NCI-H2227 (cell line): ENCODE data around the gene GIPC3.
"Not testable (repeated sequence)": the region's sequence is repeated elsewhere in the genome, so short reads cannot be mapped to it uniquely, and the experiment has no call there.

Source experiments
- DNase-seq: peaks from one replicate; lab custom pipeline; 2025; ENCODE audit not compliant: unreplicated experiment; lab: John Stamatoyannopoulos, UW

GIPC3 gene

GRCh38 chr19:3576696-3577443, 8.4 kb upstream of the GIPC3 start:
- DNase-seq = no peak

GRCh38 chr19:3577723-3578344, 7.4 kb upstream of the GIPC3 start:
- no peak for DNase-seq

GRCh38 chr19:3578390-3578789, 6.9 kb upstream of the GIPC3 start:
- DNase-seq = no peak

GRCh38 chr19:3580156-3580934, 4.9 kb upstream of the GIPC3 start:
- no peak for DNase-seq

GRCh38 chr19:3581792-3582191, 3.5 kb upstream of the GIPC3 start:
- DNase-seq = not testable (repeated sequence)

DNA sequence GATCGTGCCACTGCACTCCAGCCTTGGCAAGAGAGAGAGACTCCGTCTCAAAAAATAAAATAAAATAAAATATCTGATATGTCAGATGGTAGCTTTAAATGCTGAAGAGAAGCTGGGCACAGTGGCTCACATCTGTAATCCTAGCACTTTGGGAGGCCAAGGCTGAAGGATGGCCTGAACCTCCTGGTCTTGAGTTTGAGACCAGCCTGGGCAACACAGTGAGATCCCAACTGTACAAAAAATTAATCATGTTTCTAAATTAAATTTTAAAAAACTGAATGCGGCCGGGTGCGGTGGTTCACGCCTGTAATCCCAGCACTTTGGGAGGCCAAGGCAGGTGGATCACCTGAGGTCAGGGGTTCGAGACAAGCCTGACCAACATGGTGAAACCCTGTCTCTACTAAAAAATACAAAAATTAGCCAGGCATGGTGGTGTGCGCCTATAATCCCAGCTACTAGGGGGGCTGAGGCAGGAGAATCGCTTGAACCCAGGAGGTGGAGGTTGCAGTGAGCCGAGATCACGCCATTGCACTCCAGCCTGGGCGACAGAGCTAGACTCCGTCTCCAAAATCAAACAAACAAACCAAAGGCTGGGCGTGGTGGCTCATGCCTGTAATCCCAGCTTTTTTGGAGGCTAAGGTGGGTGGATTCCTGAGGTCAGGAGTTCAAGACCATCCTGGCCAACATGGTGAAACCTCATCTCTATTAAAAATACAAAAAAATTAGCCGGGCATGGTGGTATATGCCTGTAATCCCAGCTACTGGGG, 1.1 kb upstream of the GIPC3 start:
- not testable (repeated sequence) for DNase-seq

DNA sequence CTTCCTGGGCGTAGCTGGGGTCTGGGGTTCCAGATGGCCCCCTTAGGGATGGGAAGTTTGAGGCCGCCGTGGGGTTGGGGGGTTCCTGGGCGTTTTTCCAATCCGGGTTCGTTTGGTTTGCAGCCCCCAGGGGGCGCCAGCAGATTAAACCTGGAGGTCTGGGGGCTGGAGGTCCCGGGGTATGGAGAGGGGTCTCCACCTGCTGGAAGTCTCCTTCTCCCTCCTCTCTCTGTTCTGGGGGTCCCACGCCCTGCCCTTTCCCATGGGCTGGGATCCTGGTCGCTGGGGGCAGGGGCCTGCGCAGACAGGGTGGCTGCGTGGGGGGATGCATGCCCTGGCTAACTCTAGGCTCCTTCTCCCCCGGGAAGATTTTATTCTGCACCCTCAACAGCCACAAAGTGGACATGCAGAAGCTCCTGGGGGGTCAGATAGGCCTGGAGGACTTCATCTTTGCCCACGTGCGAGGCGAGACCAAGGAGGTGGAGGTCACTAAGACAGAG, 899 bp downstream of the GIPC3 start:
- DNase-seq = peak; percentile 19

DNA sequence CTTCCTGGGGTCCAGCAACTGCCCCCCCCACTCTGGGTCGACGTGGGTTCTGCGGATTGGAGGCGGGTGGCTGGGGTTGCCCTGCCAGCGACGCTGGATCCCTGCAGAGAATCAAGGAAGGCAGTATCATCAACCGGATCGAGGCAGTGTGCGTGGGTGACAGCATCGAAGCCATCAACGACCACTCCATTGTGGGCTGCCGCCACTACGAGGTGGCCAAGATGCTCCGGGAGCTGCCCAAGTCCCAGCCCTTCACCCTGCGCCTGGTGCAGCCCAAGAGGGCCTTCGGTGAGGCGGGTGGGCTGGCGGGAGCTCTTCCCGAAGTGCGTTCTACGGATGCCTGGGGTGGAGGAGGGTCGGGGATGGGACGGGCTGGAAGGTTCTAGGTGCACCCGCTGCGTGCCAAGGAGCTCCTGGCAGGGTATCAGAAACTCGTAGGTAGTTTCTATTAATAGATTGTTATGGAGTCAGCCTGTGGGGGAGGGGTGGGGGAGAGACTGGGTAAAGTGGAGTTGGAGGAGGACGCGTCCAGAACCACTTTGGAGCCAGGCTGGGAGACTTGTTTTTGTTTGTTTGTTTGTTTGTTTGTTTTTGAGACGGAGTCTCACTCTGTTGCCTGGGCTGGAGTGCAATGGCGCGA, 1.5 kb downstream of the GIPC3 start:
- DNase-seq = no peak

GRCh38 chr19:3589439-3589838, 4.2 kb downstream of the GIPC3 start:
- no peak for DNase-seq

DNA sequence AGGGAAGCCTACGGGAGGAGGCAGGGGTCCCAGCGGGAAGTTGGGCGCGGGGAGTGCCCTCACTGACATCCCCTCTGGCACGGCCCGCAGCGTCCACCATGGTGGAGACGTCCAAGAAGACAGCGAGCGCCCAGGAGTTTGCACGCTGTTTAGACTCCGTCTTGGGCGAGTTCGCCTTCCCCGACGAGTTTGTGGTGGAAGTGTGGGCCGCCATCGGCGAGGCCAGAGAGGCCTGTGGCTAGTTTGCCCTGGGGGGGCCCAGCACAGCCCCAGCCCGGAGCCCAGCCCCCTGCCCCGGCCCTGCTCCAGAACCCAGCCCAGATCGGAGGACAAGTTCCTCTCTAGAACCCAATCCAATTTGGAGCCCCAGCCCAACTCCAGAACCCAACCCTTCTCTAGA, 4.7 kb downstream of the GIPC3 start:
- DNase-seq = no peak

GRCh38 chr19:3590991-3591659, 5.8 kb downstream of the GIPC3 start:
- DNase-seq = no peak

GRCh38 chr19:3591876-3592613, 6.8 kb downstream of the GIPC3 start:
- no peak for DNase-seq

GRCh38 chr19:3593156-3593555, 7.9 kb downstream of the GIPC3 start:
- DNase-seq = no peak

DNA sequence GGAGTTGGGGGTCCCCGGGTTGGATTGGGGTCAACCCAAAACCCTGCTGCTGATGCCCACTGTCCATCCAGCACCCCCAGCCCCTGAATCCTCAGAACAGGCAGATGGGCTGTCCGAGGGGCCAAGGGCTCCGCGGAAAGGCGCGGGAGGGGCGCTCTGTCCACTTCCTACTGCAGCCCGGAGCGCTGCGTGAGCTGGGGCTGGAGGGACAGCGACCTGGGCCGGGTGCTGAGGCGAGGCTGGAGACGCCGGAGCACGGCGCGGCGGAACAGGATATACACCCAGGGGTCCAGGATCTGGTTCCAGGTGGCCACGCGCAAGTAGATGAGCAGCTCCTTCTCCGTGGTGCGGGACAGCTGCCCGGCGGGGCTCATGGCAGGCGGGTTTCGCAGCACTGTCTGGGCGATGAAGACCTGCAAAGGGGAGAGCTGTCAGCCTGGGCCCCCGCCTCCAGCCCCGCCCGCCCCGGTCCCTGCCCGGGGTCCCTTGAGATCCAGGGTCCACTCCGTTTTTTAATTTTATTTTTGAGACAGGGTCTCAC, 10.3 kb downstream of the GIPC3 start:
- no peak for DNase-seq

DNA sequence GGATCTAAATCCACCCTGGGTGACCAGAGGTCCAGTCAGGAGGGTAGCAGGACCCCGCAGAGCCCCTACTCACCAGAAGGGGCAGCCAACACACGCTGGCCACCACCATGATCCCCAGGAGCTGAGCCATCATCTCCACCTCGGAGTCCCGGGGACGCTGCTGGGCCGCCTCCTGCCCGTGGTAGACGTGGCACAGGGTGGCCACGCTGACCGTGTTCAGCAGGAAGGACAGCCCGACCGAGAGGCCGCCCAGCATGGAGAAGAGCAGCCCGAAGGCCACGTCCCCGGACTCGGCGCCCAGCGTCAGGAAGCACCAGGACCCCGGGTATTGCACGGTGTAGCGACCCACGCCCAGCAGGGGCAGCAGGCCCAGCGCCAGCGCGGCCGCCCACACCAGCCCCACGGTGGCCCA, 14.5 kb downstream of the GIPC3 start:
- no peak for DNase-seq

DNA sequence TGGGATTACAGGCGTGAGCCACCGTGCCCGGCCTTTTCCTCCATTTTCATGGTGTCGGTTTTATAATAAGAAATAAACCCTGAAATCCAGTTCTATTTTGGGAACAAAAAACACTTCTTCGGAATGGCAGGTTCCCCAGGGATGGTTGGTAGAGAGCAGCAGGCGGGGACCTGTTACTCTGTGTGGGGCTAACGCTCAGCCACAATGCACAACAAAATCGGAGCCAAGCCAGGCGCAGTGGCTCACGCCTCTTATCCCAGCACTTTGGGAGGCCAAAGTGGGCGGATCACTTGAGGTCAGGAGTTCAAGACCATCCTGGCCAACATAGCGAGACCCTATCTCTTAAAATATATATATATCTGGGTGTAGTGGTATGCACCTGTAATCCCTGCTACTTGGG, 15.7 kb downstream of the GIPC3 start:
- DNase-seq = no peak

GRCh38 chr19:3603121-3603811, 18.0 kb downstream of the GIPC3 start:
- no peak for DNase-seq

GRCh38 chr19:3604227-3604986, 19.1 kb downstream of the GIPC3 start:
- no peak for DNase-seq
